HEK293 (cell line): ENCODE results near the gene R3HDM2.

ENCODE experiments used
- CTCF ChIP-seq: fragments of 450-650 bp; formaldehyde crosslinking; IDR thresholded peaks from 2 replicates; pipeline ENCODE4 v1.5.1; 2016; ENCODE audit warnings: missing biosample characterization, missing genetic modification characterization
- GFI1B ChIP-seq: fragments of 450-650 bp; formaldehyde crosslinking; IDR thresholded peaks from 2 replicates; pipeline ENCODE4 v1.5.1; 2016; ENCODE audit warnings: missing biosample characterization, missing genetic modification characterization
- GLIS1 ChIP-seq: fragments of 450-650 bp; formaldehyde crosslinking; IDR thresholded peaks from 2 replicates; pipeline ENCODE4 v1.5.1; 2016; ENCODE audit warnings: missing biosample characterization, missing genetic modification characterization
- GLIS2 ChIP-seq: fragments of 450-650 bp; formaldehyde crosslinking; IDR thresholded peaks from 2 replicates; pipeline ENCODE4 v1.5.1; 2016; ENCODE audit warnings: missing biosample characterization, missing genetic modification characterization
- KLF7 ChIP-seq: fragments of 450-650 bp; formaldehyde crosslinking; IDR thresholded peaks from 2 replicates; pipeline ENCODE4 v1.5.1; 2016; ENCODE audit warnings: missing biosample characterization, missing genetic modification characterization, borderline replicate concordance
- MYNN ChIP-seq: fragments of 450-650 bp; formaldehyde crosslinking; IDR thresholded peaks from 2 replicates; pipeline ENCODE4 v1.5.1; 2016; ENCODE audit warnings: missing biosample characterization, missing genetic modification characterization, borderline replicate concordance
- OVOL3 ChIP-seq: fragments of 450-650 bp; formaldehyde crosslinking; IDR thresholded peaks from 2 replicates; pipeline ENCODE4 v1.5.1; 2016; ENCODE audit warnings: missing biosample characterization, missing genetic modification characterization
- PRDM10 ChIP-seq: fragments of 450-650 bp; formaldehyde crosslinking; IDR thresholded peaks from 2 replicates; pipeline ENCODE4 v1.5.1; 2016; ENCODE audit warnings: missing biosample characterization, missing genetic modification characterization
- REPIN1 ChIP-seq: fragments of 450-650 bp; formaldehyde crosslinking; IDR thresholded peaks from 2 replicates; pipeline ENCODE4 v1.5.1; 2017; ENCODE audit warnings: missing biosample characterization, missing genetic modification characterization, low read depth
- ZBTB17 ChIP-seq: fragments of 450-650 bp; formaldehyde crosslinking; IDR thresholded peaks from 2 replicates; pipeline ENCODE4 v1.5.1; 2016; ENCODE audit warnings: missing biosample characterization, missing genetic modification characterization
- ZBTB20 ChIP-seq: fragments of 450-650 bp; formaldehyde crosslinking; IDR thresholded peaks from 2 replicates; pipeline ENCODE4 v1.5.1; 2016; ENCODE audit warnings: missing biosample characterization, missing genetic modification characterization
- ZNF132 ChIP-seq: fragments of 450-650 bp; formaldehyde crosslinking; IDR thresholded peaks from 2 replicates; pipeline ENCODE4 v1.5.1; 2017; ENCODE audit warnings: missing biosample characterization, missing genetic modification characterization, borderline replicate concordance
- ZNF138 ChIP-seq: fragments of 450-650 bp; formaldehyde crosslinking; IDR thresholded peaks from 2 replicates; pipeline ENCODE4 v1.5.1; 2016; ENCODE audit warnings: missing biosample characterization, missing genetic modification characterization, borderline replicate concordance
- ZNF140 ChIP-seq: fragments of 450-650 bp; formaldehyde crosslinking; IDR thresholded peaks from 2 replicates; pipeline ENCODE4 v1.5.1; 2016; ENCODE audit warnings: missing biosample characterization, missing genetic modification characterization
- ZNF146 ChIP-seq: fragments of 450-650 bp; formaldehyde crosslinking; IDR thresholded peaks from 2 replicates; pipeline ENCODE4 v1.5.1; 2016; ENCODE audit warnings: missing biosample characterization, missing genetic modification characterization
- ZNF148 ChIP-seq: fragments of 450-650 bp; formaldehyde crosslinking; IDR thresholded peaks from 2 replicates; pipeline ENCODE4 v1.5.0; 2017; ENCODE audit warnings: missing biosample characterization, missing genetic modification characterization, borderline replicate concordance
- ZNF16 ChIP-seq: fragments of 450-650 bp; formaldehyde crosslinking; IDR thresholded peaks from 2 replicates; pipeline ENCODE4 v1.5.1; 2016; ENCODE audit warnings: low read depth, missing biosample characterization, missing genetic modification characterization
- ZNF174 ChIP-seq: fragments of 450-650 bp; formaldehyde crosslinking; IDR thresholded peaks from 2 replicates; pipeline ENCODE4 v1.5.0; 2017; ENCODE audit warnings: missing biosample characterization, mild to moderate bottlenecking, missing genetic modification characterization
- ZNF184 ChIP-seq: fragments of 450-650 bp; IDR thresholded peaks from 2 replicates; pipeline ENCODE4 v1.5.1; 2018; ENCODE audit warnings: missing biosample characterization, mild to moderate bottlenecking, missing genetic modification characterization
- ZNF202 ChIP-seq: fragments of 450-650 bp; formaldehyde crosslinking; IDR thresholded peaks from 2 replicates; pipeline ENCODE4 v1.5.1; 2016; ENCODE audit warnings: missing biosample characterization, missing genetic modification characterization, borderline replicate concordance
- ZNF274 ChIP-seq, 2 experiments: fragments of 200-500 bp in 1 of 2; fragments of 450-650 bp in 1 of 2; sonication (Bioruptor generic) in 1 of 2; formaldehyde crosslinking in 1 of 2; IDR thresholded peaks; 2 replicates each; pipeline versions ENCODE4 v1.5.1 to v1.6.1; 2014 to 2016; ENCODE audit warnings: borderline replicate concordance in 1 of 2, inconsistent platforms in 1 of 2, low read length in 1 of 2, missing biosample characterization in 1 of 2, missing genetic modification characterization in 1 of 2
- ZNF324 ChIP-seq: fragments of 450-650 bp; formaldehyde crosslinking; IDR thresholded peaks from 2 replicates; pipeline ENCODE4 v1.5.1; 2016; ENCODE audit warnings: missing biosample characterization, missing genetic modification characterization
- ZNF350 ChIP-seq: fragments of 450-650 bp; formaldehyde crosslinking; IDR thresholded peaks from 2 replicates; pipeline ENCODE4 v1.5.0; 2017; ENCODE audit warnings: missing biosample characterization, mild to moderate bottlenecking, missing genetic modification characterization
- ZNF37A ChIP-seq: fragments of 450-650 bp; IDR thresholded peaks from 2 replicates; pipeline ENCODE4 v1.5.1; 2018; ENCODE audit warnings: missing biosample characterization, missing genetic modification characterization
- ZNF404 ChIP-seq: fragments of 450-650 bp; formaldehyde crosslinking; IDR thresholded peaks from 2 replicates; pipeline ENCODE4 v1.5.1; 2017; ENCODE audit warnings: missing biosample characterization, missing genetic modification characterization
- ZNF416 ChIP-seq: fragments of 450-650 bp; formaldehyde crosslinking; IDR thresholded peaks from 2 replicates; pipeline ENCODE4 v1.5.1; 2016; ENCODE audit warnings: missing biosample characterization, missing genetic modification characterization
- ZNF433 ChIP-seq: fragments of 450-650 bp; formaldehyde crosslinking; IDR thresholded peaks from 2 replicates; pipeline ENCODE4 v1.5.1; 2016; ENCODE audit warnings: missing biosample characterization, missing genetic modification characterization, low read depth
- ZNF48 ChIP-seq: fragments of 450-650 bp; formaldehyde crosslinking; IDR thresholded peaks from 2 replicates; pipeline ENCODE4 v1.5.1; 2016; ENCODE audit warnings: missing biosample characterization, missing genetic modification characterization
- ZNF624 ChIP-seq: fragments of 450-650 bp; formaldehyde crosslinking; IDR thresholded peaks from 2 replicates; pipeline ENCODE4 v1.5.1; 2017; ENCODE audit warnings: missing biosample characterization, missing genetic modification characterization
- ZNF76 ChIP-seq: fragments of 450-650 bp; formaldehyde crosslinking; IDR thresholded peaks from 2 replicates; pipeline ENCODE4; 2016; ENCODE audit warnings: low read depth, missing biosample characterization, missing genetic modification characterization, borderline replicate concordance
- ZNF792 ChIP-seq: fragments of 450-650 bp; formaldehyde crosslinking; IDR thresholded peaks from 2 replicates; pipeline ENCODE4 v1.5.1; 2016; ENCODE audit warnings: missing biosample characterization, missing genetic modification characterization
- TF ChIP-seq, protein P1 (sequence below): fragments of 450-650 bp; formaldehyde crosslinking; IDR thresholded peaks from 2 replicates; pipeline ENCODE4 v1.5.1; 2016; ENCODE audit warnings: missing biosample characterization, missing genetic modification characterization

Gene R3HDM2

DNA sequence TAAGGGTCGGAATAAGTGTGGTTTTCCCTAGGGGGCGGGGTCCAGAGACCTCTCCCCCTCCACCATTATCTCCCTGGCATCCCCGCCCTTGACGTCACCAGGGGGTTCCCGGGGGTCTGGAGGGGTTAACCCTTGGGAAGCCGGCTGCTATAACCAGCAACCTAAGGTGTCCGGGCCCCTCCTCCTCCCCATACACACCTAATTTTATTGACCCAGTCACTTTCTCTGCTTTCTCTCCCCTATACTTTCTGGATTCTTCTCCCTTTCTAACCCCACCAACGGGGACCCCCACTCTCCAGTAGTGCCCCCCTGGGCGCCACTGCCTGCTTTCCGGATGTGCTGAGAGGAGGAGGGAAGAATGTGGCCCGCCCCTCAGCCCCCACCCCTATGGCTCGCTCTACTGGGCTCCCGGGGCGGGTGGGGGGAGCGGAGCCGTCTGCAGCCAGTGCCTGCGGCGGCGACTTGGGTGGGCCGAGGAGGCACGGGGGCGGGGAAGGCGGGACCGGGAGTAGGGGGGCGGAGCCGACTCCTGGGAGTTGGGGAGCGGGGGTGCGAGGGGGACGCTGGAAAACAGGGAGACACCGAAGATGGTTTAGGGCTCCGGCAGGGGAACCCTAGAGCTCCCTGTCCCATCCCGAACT lies 30.6 kb upstream of the R3HDM2 start (continued):
- no peak for TF ChIP-seq OVOL3
- TF ChIP-seq ZNF184 (tag by site-specific recombination), result no peak
- TF ChIP-seq CTCF, result no peak
- TF ChIP-seq ZNF324 (tag by site-specific recombination), result peak; percentile 75
- no peak for TF ChIP-seq ZNF174 (tag by site-specific recombination)
- TF ChIP-seq ZNF132, result no peak
- TF ChIP-seq ZNF37A (tag by site-specific recombination), result no peak
- no peak for TF ChIP-seq ZNF48
- TF ChIP-seq, protein P1, sequence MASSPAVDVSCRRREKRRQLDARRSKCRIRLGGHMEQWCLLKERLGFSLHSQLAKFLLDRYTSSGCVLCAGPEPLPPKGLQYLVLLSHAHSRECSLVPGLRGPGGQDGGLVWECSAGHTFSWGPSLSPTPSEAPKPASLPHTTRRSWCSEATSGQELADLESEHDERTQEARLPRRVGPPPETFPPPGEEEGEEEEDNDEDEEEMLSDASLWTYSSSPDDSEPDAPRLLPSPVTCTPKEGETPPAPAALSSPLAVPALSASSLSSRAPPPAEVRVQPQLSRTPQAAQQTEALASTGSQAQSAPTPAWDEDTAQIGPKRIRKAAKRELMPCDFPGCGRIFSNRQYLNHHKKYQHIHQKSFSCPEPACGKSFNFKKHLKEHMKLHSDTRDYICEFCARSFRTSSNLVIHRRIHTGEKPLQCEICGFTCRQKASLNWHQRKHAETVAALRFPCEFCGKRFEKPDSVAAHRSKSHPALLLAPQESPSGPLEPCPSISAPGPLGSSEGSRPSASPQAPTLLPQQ (tag by site-specific recombination), result peak; percentile 57; the same call in 1 of the 2 replicates
- TF ChIP-seq ZNF140, result no peak
- no peak for TF ChIP-seq MYNN (tag by site-specific recombination)
- TF ChIP-seq GLIS1 (tag by site-specific recombination), result peak; percentile 96
- TF ChIP-seq GFI1B, result no peak
- no peak for TF ChIP-seq ZNF792 (tag by site-specific recombination)
- peak; percentile 92 for TF ChIP-seq GLIS2 (tag by site-specific recombination)
- no peak for TF ChIP-seq ZNF404
- TF ChIP-seq ZNF146 (tag by site-specific recombination), result no peak
- TF ChIP-seq KLF7, result no peak; the same call in 1 of the 2 replicates
- TF ChIP-seq ZNF274 (IDR thresholded peaks at IDR 0.05; ENCODE audit: low read length), result no peak
- no peak for TF ChIP-seq ZNF274 (tag by site-specific recombination; IDR thresholded peaks at IDR 0.05; ENCODE audit: borderline replicate concordance)
- no peak for TF ChIP-seq ZNF202 (tag by site-specific recombination)
- no peak; the same call in 1 of the 2 replicates for TF ChIP-seq ZBTB17 (tag by site-specific recombination)
- no peak for TF ChIP-seq ZNF76 (tag by site-specific recombination)
- TF ChIP-seq ZBTB20 (tag by site-specific recombination), result peak; percentile 62; the same call in 1 of the 2 replicates
- no peak for TF ChIP-seq ZNF433 (tag by site-specific recombination)
- TF ChIP-seq ZNF16 (tag by site-specific recombination), result no peak
- no peak for TF ChIP-seq ZNF416 (tag by site-specific recombination)
- no peak for TF ChIP-seq ZNF624 (tag by site-specific recombination)
- no peak for TF ChIP-seq REPIN1 (tag by site-specific recombination)
- peak; percentile 94 for TF ChIP-seq PRDM10
- no peak for TF ChIP-seq ZNF350 (tag by site-specific recombination)
- no peak for TF ChIP-seq ZNF148 (tag by site-specific recombination)
- no peak for TF ChIP-seq ZNF138 (tag by site-specific recombination)
